H4 (cell line): ENCODE results near the gene CYTH3. TPM values are rescaled to one million over a fixed set of nuclear protein-coding genes. Genes with fewer than 3 reads are reported as not detected.
A peak's percentile ranks its signal among the peaks of the same experiment; 100 is the strongest.

Experiments used
- DNase-seq: peaks from one replicate; pipeline ENCODE4 v3.0.0-alpha.2; 2015; ENCODE audit warnings: low spot score
- total RNA-seq: library from RNA; depleted of rRNA; stranded (reverse); fragments of >200 nt; shearing (Covaris generic); gene quantifications from 2 replicates; pipeline ENCODE4 v1.2.3, GENCODE V29; 2014

The CYTH3 gene
- total RNA-seq, 1 experiment from 2014 or later, result 9.8 TPM

GRCh38 chr7:6283391-6284054 lies 11.1 kb upstream of the CYTH3 start:
- peak; percentile 60 for DNase-seq

DNA sequence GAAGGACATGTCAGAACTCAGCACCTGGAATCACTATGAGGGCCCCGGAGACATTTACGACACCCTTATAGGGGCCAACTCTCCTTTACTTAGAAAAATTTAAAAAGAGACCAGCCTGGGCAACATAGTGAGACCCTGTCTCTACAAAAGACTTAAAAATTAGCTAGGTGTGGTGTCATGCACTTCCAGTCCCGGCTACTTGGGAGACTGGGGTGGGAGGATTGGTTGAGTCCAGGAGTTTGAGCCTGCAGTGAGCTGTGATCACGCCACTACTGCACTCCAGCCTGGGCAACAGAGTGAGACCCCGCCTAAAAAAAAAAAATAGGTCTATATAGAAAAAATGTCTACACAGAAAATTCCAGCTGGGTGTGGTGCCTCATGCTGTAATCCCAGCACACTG lies 7.5 kb upstream of the CYTH3 start:
- no peak for DNase-seq

- no peak for DNase-seq
Measured at GRCh38 chr7:6279341-6279740, 6.9 kb upstream of the CYTH3 start.

DNA sequence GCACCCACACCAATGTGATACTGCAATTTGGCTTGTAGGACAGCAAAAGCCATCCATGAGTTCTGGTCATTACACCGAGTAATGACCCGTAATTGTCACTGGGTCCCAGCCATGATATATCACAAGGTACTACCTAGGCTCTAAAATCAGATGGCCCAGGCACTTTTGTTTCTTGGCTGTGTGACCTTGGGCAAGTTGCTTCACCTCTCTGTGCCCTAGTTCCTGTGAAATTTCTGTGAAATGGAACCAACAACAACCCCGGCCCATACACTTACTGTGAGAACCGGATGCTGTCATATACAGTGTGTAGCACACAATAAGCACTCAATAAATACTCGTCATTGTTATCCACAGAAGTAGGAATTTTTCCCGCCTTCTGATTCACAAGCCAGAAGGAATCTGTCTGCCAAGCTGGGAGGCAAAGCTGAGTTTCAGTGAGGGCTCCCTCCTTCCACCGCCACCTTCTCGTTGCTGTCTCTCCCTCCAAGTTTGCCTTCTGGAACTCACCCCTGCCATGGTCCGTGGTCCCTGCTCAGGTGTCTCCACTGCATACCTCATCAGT lies 6.4 kb upstream of the CYTH3 start:
- no peak for DNase-seq

- no peak for DNase-seq
Measured at GRCh38 chr7:6277476-6277875, 5.1 kb upstream of the CYTH3 start.

DNA sequence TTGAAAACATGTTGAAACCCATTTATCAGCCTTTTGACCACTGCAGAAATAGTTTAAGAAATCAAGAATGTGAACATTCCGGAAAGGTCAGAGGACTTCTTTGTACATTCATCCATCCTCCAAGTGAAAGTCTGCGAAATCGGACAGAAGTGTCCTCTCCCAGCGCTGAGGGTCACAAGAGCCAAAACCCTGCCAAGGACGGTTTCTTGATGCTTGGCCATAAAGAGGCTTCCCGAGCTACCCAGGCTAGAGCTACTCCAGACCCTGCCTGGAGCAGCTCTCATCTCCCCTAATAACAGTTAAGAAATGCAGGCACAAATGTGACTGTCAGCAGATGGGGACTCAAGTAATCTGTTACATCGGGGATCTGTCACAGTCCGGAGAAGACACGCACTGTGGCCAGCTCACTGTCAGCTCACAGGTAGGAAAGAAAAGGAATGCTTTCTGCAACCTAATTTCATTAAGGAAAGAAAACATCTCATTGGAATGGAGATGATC lies 4.5 kb upstream of the CYTH3 start:
- DNase-seq, result no peak

DNA sequence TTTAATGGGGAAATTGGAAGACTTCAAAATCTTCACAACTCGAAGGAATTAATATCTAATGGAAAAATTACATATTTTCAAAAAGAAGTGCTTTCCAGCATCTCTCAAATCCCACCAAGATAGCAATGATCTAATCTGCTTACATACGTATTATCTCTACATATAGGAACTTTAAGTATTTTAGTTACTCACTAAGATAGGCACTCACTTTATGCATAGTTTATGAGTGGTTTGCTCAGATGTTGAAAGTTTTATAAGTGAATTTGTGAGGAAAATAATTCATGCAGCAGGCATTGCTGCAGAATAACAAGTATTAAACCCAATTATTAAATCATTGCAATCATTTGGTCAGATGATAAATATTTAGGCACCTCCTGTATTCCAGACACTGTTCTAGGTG lies 2.3 kb upstream of the CYTH3 start:
- DNase-seq, result no peak

GRCh38 chr7:6273917-6274630 lies 1.6 kb upstream of the CYTH3 start:
- no peak for DNase-seq

DNA sequence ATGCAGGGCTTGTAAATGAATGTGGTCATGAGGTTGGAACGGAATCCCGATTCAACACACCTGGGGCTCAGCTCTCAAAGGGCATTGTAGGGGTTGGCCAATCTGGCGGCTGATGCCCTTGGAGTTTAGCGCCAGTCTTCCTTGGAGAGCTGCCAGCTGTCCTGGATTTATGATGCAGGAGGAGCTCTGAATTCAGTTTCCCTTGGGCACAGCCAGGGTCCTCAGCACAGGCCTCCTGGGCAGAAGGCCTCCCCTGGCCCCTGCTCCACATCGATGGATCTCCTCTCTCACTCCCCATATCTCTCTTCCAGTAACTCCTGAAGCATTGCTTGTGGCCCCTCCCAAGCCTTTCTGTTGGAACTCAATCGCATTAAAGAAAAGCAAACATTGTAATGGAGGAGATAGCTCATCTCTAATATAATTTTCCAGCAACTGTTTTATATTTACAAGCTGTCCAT lies 985 bp upstream of the CYTH3 start:
- no peak for DNase-seq

DNA sequence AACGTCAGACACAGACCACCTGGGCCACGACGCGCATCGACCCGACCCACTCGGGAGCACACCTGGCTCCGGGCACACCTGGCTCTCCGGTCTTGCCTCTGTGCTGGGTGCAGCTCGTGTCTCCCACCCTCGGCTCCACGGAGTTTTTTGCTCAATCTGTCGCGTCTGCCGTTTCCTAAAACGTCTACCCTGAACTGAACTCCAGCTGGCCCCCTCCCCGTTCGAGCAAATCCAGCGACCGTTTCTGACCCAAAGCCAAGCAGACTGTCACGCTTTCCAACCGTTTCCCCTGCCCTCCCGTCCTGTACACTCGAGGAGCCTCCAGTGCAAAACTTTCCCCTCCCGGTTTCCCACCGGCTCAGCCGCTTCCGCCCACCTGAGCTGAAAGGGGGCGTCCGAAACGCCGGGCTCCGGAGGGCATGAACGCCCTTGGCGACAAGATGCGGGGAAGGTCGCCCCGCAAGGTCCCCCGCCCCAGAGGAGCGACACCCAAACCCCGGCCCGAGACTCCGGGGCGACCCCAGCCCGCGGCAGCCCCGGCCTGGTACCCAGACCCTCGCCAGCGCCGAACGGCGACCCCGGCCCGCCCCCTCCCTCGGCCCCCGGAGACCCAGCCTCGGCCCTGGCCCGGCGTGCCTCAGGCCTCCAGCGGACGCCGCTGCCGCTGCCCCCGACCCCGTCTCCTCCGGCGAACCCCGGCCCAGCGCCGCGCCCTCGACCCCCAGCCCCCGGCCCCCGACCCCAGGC lies 557 bp downstream of the CYTH3 start:
- DNase-seq, result no peak

DNA sequence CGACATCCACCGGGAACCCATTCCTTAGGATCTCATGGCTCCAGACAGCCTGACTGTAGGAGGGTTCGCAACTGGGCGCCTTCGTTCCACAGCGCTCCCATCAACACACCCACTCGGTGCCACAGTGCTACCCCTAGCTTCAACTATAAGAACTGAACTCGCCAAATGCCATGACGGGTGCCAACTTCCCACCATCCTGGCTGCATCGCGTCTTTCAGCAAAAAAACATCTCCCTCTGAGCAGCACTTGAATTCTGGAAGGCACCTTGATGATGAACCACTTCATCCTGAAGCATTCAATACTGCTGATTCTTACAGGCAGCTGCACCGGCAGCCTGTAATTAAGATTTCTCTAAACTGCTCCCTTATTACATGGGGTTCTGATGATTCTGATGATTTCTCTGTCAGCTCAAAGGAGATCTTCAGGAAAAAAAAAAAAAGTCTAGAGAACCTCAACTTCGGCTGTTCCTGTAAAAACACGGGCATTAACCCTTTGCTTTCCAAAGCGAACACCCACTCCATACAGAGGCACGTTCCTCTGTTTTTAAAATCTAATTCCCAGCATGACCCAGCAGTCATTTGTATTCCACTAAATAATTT lies 1.3 kb downstream of the CYTH3 start:
- DNase-seq, result peak; percentile 86

DNA sequence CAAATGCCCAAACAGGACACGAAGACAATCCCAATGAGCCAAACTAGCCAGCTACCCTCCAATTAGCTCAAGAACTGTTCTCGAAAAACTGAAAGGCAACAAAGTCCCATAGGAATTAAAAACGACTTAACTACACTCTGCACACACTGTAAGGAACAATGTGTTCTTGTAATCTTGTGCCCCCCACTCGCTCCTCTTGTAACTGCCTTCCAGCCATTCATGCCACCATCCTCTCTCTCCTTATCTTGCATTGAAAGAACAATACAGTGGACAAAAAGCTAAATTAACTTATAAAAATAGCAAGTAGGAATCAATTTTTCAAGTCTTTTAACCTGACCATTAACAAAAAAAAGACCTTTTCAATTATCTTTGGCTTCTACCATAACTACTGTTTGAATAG lies 2.9 kb downstream of the CYTH3 start:
- DNase-seq, result no peak

DNA sequence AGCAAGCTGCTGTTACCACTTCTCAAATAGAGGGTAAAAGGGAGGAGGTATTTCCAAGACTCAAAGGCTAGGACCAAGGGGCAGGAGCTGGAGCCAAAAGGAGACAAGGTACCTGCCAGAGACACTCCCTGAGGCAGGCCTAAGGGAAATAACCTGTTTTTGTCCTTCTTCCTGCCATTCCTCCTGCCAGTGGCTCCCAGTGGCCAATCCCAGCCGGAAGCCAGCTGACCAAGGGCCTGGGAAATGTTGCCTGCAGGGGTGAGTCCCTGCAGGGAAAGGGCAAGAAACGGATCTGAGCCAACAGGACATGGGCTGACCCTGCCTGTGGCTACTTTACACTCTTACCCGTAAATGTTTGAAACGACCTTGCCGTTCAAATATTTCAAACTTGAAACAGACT lies 3.5 kb downstream of the CYTH3 start:
- DNase-seq, result no peak

- DNase-seq, result no peak
Measured at GRCh38 chr7:6268023-6268900, 4.2 kb downstream of the CYTH3 start.

DNA sequence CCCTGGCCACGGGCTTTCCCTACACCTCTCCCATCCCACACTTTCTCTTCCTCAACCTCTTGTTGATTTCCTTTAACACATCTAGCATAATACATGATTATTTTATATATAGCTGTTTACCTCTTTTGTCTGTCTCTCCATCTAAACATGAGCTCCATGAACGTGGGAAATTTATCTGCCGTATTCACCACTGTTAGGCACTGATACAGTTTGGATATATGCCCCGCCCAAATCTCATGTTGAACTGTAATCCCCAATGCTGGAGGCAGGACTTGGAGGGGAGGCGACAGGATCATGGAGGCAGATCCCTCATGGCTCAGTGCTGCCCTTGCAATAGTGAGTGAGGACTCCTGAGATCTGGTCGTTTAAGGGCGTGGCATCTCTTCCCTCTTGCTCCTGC lies 5.7 kb downstream of the CYTH3 start:
- DNase-seq, result no peak

DNA sequence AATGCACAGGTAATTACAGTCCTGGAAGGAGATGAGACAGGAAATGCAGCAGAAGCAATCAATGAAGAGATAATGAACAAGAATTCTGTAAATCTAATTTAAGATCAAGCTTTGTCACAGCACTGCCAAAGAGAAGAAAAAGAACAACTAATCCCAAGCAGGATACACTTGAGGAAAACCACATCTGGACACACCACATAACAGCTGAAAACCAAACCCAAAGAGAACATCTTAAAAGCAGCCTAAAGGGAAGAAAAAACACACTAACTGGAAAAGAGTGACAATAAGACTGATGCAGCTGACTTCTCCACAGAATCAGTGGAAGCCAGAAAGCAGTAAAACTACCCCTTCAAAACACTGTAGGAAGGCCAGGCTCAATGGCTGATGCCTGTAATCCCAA lies 10.2 kb downstream of the CYTH3 start:
- DNase-seq, result no peak

- DNase-seq, result no peak
Measured at GRCh38 chr7:6261699-6262098, 10.7 kb downstream of the CYTH3 start.

- DNase-seq, result no peak
Measured at GRCh38 chr7:6260291-6261187, 11.9 kb downstream of the CYTH3 start.

- DNase-seq, result no peak
Measured at GRCh38 chr7:6259257-6259656, 13.2 kb downstream of the CYTH3 start.
